IMR-90 (cell line): ENCODE measurements around the gene ROR2. TPM values are rescaled to one million over a fixed set of nuclear protein-coding genes. Genes with fewer than 3 reads are reported as not detected.

Source experiments
- ATAC-seq: fragments of 200-7000 bp; cut with Tn5 transposase; 2 replicates; pipeline ENCODE4 v1.9.1; 2020; ENCODE audit warnings: low read depth, mild to moderate bottlenecking, moderate library complexity
- BruUV-seq: library from RNA; stranded (reverse); fragments of 400-500 nt; replicated peaks from 2 replicates; lab custom pipeline; 2021; lab: Mats Ljungman, UMichigan
- CTCF ChIA-PET: fragments of 300-600 bp; formaldehyde crosslinking; extraction: SDS; loops from one replicate; lab custom pipeline; 2021; ENCODE audit warnings: antibody characterized with exemption; lab: Yijun Ruan, JAX
- POLR2A ChIA-PET: fragments of 300-600 bp; sonication (Branson Sonifier 250); formaldehyde crosslinking; loops from one replicate; lab custom pipeline; 2022; ENCODE audit warnings: antibody characterized with exemption; ENCODE audit not compliant: unreplicated experiment; lab: Charles Lee
- DNase-seq: peaks from one replicate; pipeline ENCODE4 v3.0.0; 2013
- H2AFZ ChIP-seq: replicated peaks from 2 replicates; pipeline ENCODE3; 2013; ENCODE audit warnings: low read length, mild to moderate bottlenecking; ENCODE audit not compliant: poor library complexity
- H2AK5ac ChIP-seq: 2 replicates; pipeline ENCODE4 v1.6.1; 2013; ENCODE audit warnings: low read depth, low read length, inconsistent platforms
- H2AK9ac ChIP-seq: replicated peaks from 2 replicates; pipeline ENCODE3; 2013; ENCODE audit warnings: mild to moderate bottlenecking, low read depth, low read length, moderate library complexity; ENCODE audit not compliant: poor library complexity
- H2BK120ac ChIP-seq: 2 replicates; pipeline ENCODE4 v1.6.1; 2013; ENCODE audit warnings: low read depth, low read length, inconsistent platforms
- H2BK15ac ChIP-seq: 3 replicates; pipeline ENCODE4 v1.6.1; 2013; ENCODE audit warnings: low read depth, low read length, inconsistent platforms
- H2BK20ac ChIP-seq: 2 replicates; pipeline ENCODE4 v1.6.1; 2013; ENCODE audit warnings: low read depth, mild to moderate bottlenecking, inconsistent platforms, low read length, moderate library complexity
- H2BK5ac ChIP-seq: 2 replicates; pipeline ENCODE4 v1.6.1; 2013; ENCODE audit warnings: mild to moderate bottlenecking, low read depth, low read length, inconsistent platforms; ENCODE audit not compliant: poor library complexity, severe bottlenecking
- H3K14ac ChIP-seq: replicated peaks from 2 replicates; pipeline ENCODE4 v1.6.1; 2013; ENCODE audit warnings: low read depth, low read length, inconsistent platforms
- H3K18ac ChIP-seq: 2 replicates; pipeline ENCODE4 v1.6.1; 2013; ENCODE audit warnings: low read depth, low read length, control low read depth
- H3K23ac ChIP-seq: 2 replicates; pipeline ENCODE4 v1.6.1; 2013; ENCODE audit warnings: low read depth, low read length, inconsistent platforms
- H3K27ac ChIP-seq: 2 replicates; pipeline ENCODE4 v1.5.1; 2013; ENCODE audit warnings: mild to moderate bottlenecking, control low read depth, low read length; ENCODE audit not compliant: insufficient read depth
- H3K27me3 ChIP-seq: 2 replicates; pipeline ENCODE4 v1.6.1; 2013; ENCODE audit warnings: low read length; ENCODE audit not compliant: control insufficient read depth, insufficient read depth
- H3K36me3 ChIP-seq: 2 replicates; pipeline ENCODE4 v1.6.1; 2013; ENCODE audit warnings: low read length, mixed read lengths; ENCODE audit not compliant: control insufficient read depth, insufficient read depth
- H3K4ac ChIP-seq: 2 replicates; pipeline ENCODE4 v1.6.1; 2013; ENCODE audit warnings: low read depth, low read length, inconsistent platforms
- H3K4me1 ChIP-seq: 2 replicates; pipeline ENCODE4 v1.6.1; 2013; ENCODE audit warnings: low read length, mixed read lengths; ENCODE audit not compliant: control insufficient read depth, insufficient read depth
- H3K4me2 ChIP-seq: 2 replicates; pipeline ENCODE4 v1.6.1; 2013; ENCODE audit warnings: low read depth, mild to moderate bottlenecking, control low read depth, low read length, moderate library complexity
- H3K4me3 ChIP-seq: 2 replicates; pipeline ENCODE4 v1.5.1; 2013; ENCODE audit warnings: low read depth, mild to moderate bottlenecking, control low read depth, low read length, moderate library complexity; ENCODE audit not compliant: insufficient read depth
- H3K56ac ChIP-seq: 2 replicates; pipeline ENCODE4 v1.6.1; 2013; ENCODE audit warnings: low read length, inconsistent platforms; ENCODE audit not compliant: insufficient read depth; ENCODE audit errors: extremely low read depth
- H3K79me1 ChIP-seq, 2 experiments: 2 replicates each; pipeline ENCODE4 v1.6.1; 2013; ENCODE audit warnings: low read length in 2 of 2, inconsistent platforms in 1 of 2, low read depth in 1 of 2
- H3K9ac ChIP-seq: 2 replicates; pipeline ENCODE4 v1.6.1; 2013; ENCODE audit warnings: low read depth, low read length, control low read depth
- H3K9me1 ChIP-seq: 2 replicates; pipeline ENCODE4 v1.6.1; 2013; ENCODE audit warnings: low read length, inconsistent platforms; ENCODE audit not compliant: insufficient read depth
- H3K9me3 ChIP-seq: 2 replicates; pipeline ENCODE4 v1.6.1; 2013; ENCODE audit warnings: low read length; ENCODE audit not compliant: control insufficient read depth, insufficient read depth
- H4K20me1 ChIP-seq: 2 replicates; pipeline ENCODE4 v1.6.1; 2013; ENCODE audit warnings: low read length, inconsistent platforms; ENCODE audit not compliant: insufficient read depth
- H4K5ac ChIP-seq: 2 replicates; pipeline ENCODE4 v1.6.1; 2013; ENCODE audit warnings: mild to moderate bottlenecking, low read depth, low read length, control low read depth
- H4K8ac ChIP-seq, 2 experiments: 2 replicates each; pipeline ENCODE4 v1.6.1; 2013; ENCODE audit warnings: low read depth in 2 of 2, low read length in 2 of 2, control low read depth in 1 of 2, inconsistent platforms in 1 of 2
- H4K91ac ChIP-seq: 2 replicates; pipeline ENCODE4 v1.6.1; 2013; ENCODE audit warnings: low read depth, low read length, inconsistent platforms; ENCODE audit not compliant: insufficient read depth
- BHLHE40 ChIP-seq: fragments of 150-350 bp; IDR thresholded peaks from 2 replicates; pipeline ENCODE4 v1.6.1; 2016; ENCODE audit warnings: mild to moderate bottlenecking, low read depth, low read length
- CEBPB ChIP-seq: IDR thresholded peaks from 2 replicates; pipeline ENCODE4 v1.6.1; 2012; ENCODE audit warnings: low read depth, low read length, improper control_type of control experiment
- CHD1 ChIP-seq: IDR thresholded peaks from 2 replicates; pipeline ENCODE4 v1.6.1; 2012; ENCODE audit warnings: low read depth, low read length, improper control_type of control experiment
- CTCF ChIP-seq: conservative IDR thresholded peaks from 2 replicates; pipeline ENCODE4 v1.5.1; 2012; ENCODE audit warnings: mild to moderate bottlenecking, low read depth, low read length, improper control_type of control experiment
- ELK1 ChIP-seq: fragments of 150-350 bp; IDR thresholded peaks from 2 replicates; pipeline ENCODE4 v1.6.1; 2016; ENCODE audit warnings: low read depth, mild to moderate bottlenecking, low read length, moderate library complexity, borderline replicate concordance
- FOS ChIP-seq: fragments of 150-350 bp; IDR thresholded peaks from 2 replicates; pipeline ENCODE4 v1.6.1; 2016; ENCODE audit warnings: low read depth, low read length
- MAFK ChIP-seq: IDR thresholded peaks from 2 replicates; pipeline ENCODE4 v1.6.1; 2012; ENCODE audit warnings: low read depth, low read length, improper control_type of control experiment
- MAZ ChIP-seq: IDR thresholded peaks from 2 replicates; pipeline ENCODE4 v1.6.1; 2012; ENCODE audit warnings: low read depth, mild to moderate bottlenecking, low read length, improper control_type of control experiment, moderate library complexity, borderline replicate concordance
- MXI1 ChIP-seq: IDR thresholded peaks from 2 replicates; pipeline ENCODE4 v1.6.1; 2012; ENCODE audit warnings: low read depth, mild to moderate bottlenecking, low read length, moderate library complexity, borderline replicate concordance
- POLR2A ChIP-seq: IDR thresholded peaks from 2 replicates; pipeline ENCODE4 v1.6.1; 2012; ENCODE audit warnings: mild to moderate bottlenecking, low read depth, low read length
- RCOR1 ChIP-seq: IDR thresholded peaks from 2 replicates; pipeline ENCODE4 v1.6.1; 2012; ENCODE audit warnings: mild to moderate bottlenecking, low read length, improper control_type of control experiment; ENCODE audit not compliant: insufficient replicate concordance
- RFX5 ChIP-seq: IDR thresholded peaks from 2 replicates; pipeline ENCODE4 v1.8.0; 2012; ENCODE audit warnings: low read depth, mild to moderate bottlenecking, low read length, moderate library complexity
- USF2 ChIP-seq: fragments of 150-350 bp; IDR thresholded peaks from 2 replicates; pipeline ENCODE4 v1.6.1; 2017; ENCODE audit warnings: mild to moderate bottlenecking, antibody characterized with exemption, low read length, low read depth
- WGBS, 2 experiments: methylation state at CpG; one replicate each; pipeline versions ENCODE4 v1.1.5 to v1.1.7; 2013; ENCODE audit warnings: missing lambda C conversion rate in 2 of 2; ENCODE audit not compliant: insufficient read length in 1 of 2; ENCODE audit errors: extremely low coverage in 2 of 2; 5-methylcytosine and 5-hydroxymethylcytosine counted together
- dilution Hi-C: fragments of 300-500 bp; cut with HindIII; formaldehyde crosslinking; loops from one replicate; pipeline ENCODE4 v1.14.3; 2018; ENCODE audit warnings: low sequenced_read_pairs; ENCODE audit not compliant: unreplicated experiment
- in situ Hi-C: fragments of 300-500 bp; cut with MboI; formaldehyde crosslinking; loops from 3 replicates; pipeline ENCODE4 v1.14.3; 2019; ENCODE audit warnings: low sequenced_read_pairs, inconsistent platforms, mixed read lengths
- intact Hi-C: fragments of 100-400 bp; cut with micrococcal nuclease; formaldehyde crosslinking; loops from 2 replicates; pipeline ENCODE4 v1.10.0; 2022
- polyA plus RNA-seq, 3 experiments: library from polyadenylated mRNA; depleted of rRNA; stranded (reverse); fragments of >200 nt; gene quantifications; 2 replicates each; pipeline ENCODE4 v1.2.3, GENCODE V29; 2012; ENCODE audit warnings: low replicate concordance in 1 of 3
- total RNA-seq: library from RNA; depleted of rRNA; stranded (reverse); fragments of >200 nt; gene quantifications from 2 replicates; pipeline ENCODE4 v1.2.3, GENCODE V29; 2012

Gene ROR2
- total and polyA plus RNA-seq, 2 of the 4 experiments (the other 2 are of a cell fraction) = 2.3 to 4.8 TPM

- H3K9ac ChIP-seq = no peak overlapping the region
- no peak for ATAC-seq
- no peak overlapping the region for H3K27ac ChIP-seq
- H3K4me2 ChIP-seq = no peak overlapping the region
- peaks cover 6% of the 10 kb centered on the region; the same call in 1 of the 2 replicates for H3K9me1 ChIP-seq
- dilution Hi-C loops = no loop called here
- no peak overlapping the region for H3K23ac ChIP-seq
- no peak overlapping the region for H2AFZ ChIP-seq
- WGBS, 2 experiments = no CpG with 5 or more reads among the region's 1 CpG
- no peaks in the 10 kb centered on the region; the same call in 1 of the 2 replicates for H3K9me3 ChIP-seq
- no peak overlapping the region for H2AK5ac ChIP-seq
- no peaks in the 10 kb centered on the region; the same call in 1 of the 2 replicates for H3K27me3 ChIP-seq
- no peak overlapping the region for H2AK9ac ChIP-seq
- H3K14ac ChIP-seq = no peak overlapping the region
- no peaks in the 10 kb centered on the region; the same call in 1 of the 2 replicates for H3K36me3 ChIP-seq
- H3K79me1 ChIP-seq = peaks cover 0 to 7% of the 10 kb centered on the region in 2 experiments; a peak in 1 of 4 replicates
- H2BK120ac ChIP-seq = no peak overlapping the region
- no peak overlapping the region for H2BK5ac ChIP-seq
- CTCF ChIA-PET = no interaction called here
- H3K18ac ChIP-seq = no peak overlapping the region
- no peak for TF ChIP-seq MAZ
- TF ChIP-seq CEBPB = no peak
- TF ChIP-seq POLR2A = no peak
- no peak for TF ChIP-seq CHD1
- TF ChIP-seq RFX5 = no peak
- no peak for TF ChIP-seq FOS
- no peak for TF ChIP-seq CTCF
- no peak for TF ChIP-seq USF2
- TF ChIP-seq MAFK = no peak
- no peak for TF ChIP-seq ELK1
- no peak for TF ChIP-seq BHLHE40
- no peak for TF ChIP-seq RCOR1
- no peak for TF ChIP-seq MXI1
- in situ Hi-C loops = no loop called here
- POLR2A ChIA-PET = no interaction called here
- no TSS peak for BruUV-seq
- intact Hi-C loops = no loop called here
- H2BK15ac ChIP-seq = no peak overlapping the region
- no peak overlapping the region for H3K56ac ChIP-seq
- H2BK20ac ChIP-seq = no peak overlapping the region
- H4K5ac ChIP-seq = no peak overlapping the region
- H4K91ac ChIP-seq = no peak overlapping the region
- peaks cover 21% of the 10 kb centered on the region for H4K20me1 ChIP-seq
- peaks cover 4% of the 10 kb centered on the region; the same call in 1 of the 2 replicates for H3K4me1 ChIP-seq
- no peak for DNase-seq
- no peak overlapping the region for H3K4ac ChIP-seq
- no peak overlapping the region for H4K8ac ChIP-seq
- no peak overlapping the region for H3K4me3 ChIP-seq
Observed at GRCh38 chr9:91923145-91923544, 26.9 kb downstream of the ROR2 start.
